SJSA1 (cell line): ENCODE results near the gene PMAIP1. TPM values are rescaled to one million over a fixed set of nuclear protein-coding genes. Genes with fewer than 3 reads are reported as not detected.
"Not testable (repeated sequence)": the region's sequence is repeated elsewhere in the genome, so short reads cannot be mapped to it uniquely, and the experiment has no call there.

Experiments
- DNase-seq, 2 experiments: peaks; one replicate each; pipeline ENCODE4 v3.0.0-alpha.2; 2015 to 2020; ENCODE audit warnings: low spot score in 2 of 2, low read depth in 1 of 2
- H3K27ac ChIP-seq: fragments of 250-450 bp; sonication (Bioruptor Pico); 2 replicates; pipeline ENCODE4 v1.5.1; 2020; ENCODE audit warnings: mild to moderate bottlenecking, moderate library complexity
- H3K27me3 ChIP-seq: fragments of 250-450 bp; sonication (Bioruptor Pico); replicated peaks from 2 replicates; pipeline ENCODE4 v1.5.1; 2020; ENCODE audit warnings: mild to moderate bottlenecking, moderate library complexity
- H3K36me3 ChIP-seq: fragments of 250-450 bp; sonication (Bioruptor Pico); 2 replicates; pipeline ENCODE4 v1.5.1; 2020; ENCODE audit warnings: mild to moderate bottlenecking
- H3K4me1 ChIP-seq: fragments of 250-450 bp; sonication (Bioruptor Pico); replicated peaks from 2 replicates; pipeline ENCODE4 v1.6.1; 2021; ENCODE audit warnings: mild to moderate bottlenecking
- H3K4me3 ChIP-seq: fragments of 250-450 bp; sonication (Bioruptor Pico); 2 replicates; pipeline ENCODE4 v1.5.1; 2020; ENCODE audit warnings: mild to moderate bottlenecking
- H3K9me3 ChIP-seq: fragments of 250-450 bp; sonication (Bioruptor Pico); replicated peaks from 2 replicates; pipeline ENCODE4 v1.5.1; 2020; ENCODE audit warnings: mild to moderate bottlenecking
- total RNA-seq: library from RNA; depleted of rRNA; stranded (reverse); fragments of >200 nt; shearing (Covaris generic); gene quantifications from 2 replicates; pipeline ENCODE4 v1.2.3, GENCODE V29; 2014; rRNA removed

Gene PMAIP1
- 24.2 and 31.7 TPM in 2 replicates for total RNA-seq

- Histone ChIP-seq H3K4me1 (peaks cover 29% of the 10 kb centered on the region), H3K9me3 (no peaks in the 10 kb centered on the region), H3K4me3 (peak within 1 kb of the TSS; percentile 68), H3K36me3 (peaks cover 25% of the 10 kb centered on the region), H3K27ac (peak within 1 kb of the TSS; percentile 95), H3K27me3 (no peaks in the 10 kb centered on the region)
- peak; percentile 93 to 95 for DNase-seq
Observed at GRCh38 chr18:59899298-59900221, at the start of gene PMAIP1. PMAIP1 (plus strand) TSS chr18:59899996; CDS start chr18:59900178, 182 bp downstream.

- no peaks in the 10 kb centered on the region for H3K36me3 ChIP-seq
- H3K27ac ChIP-seq, result no peak overlapping the region
- no peak for DNase-seq
- no peaks in the 10 kb centered on the region for H3K27me3 ChIP-seq
- H3K4me3 ChIP-seq, result no peak overlapping the region
- H3K9me3 ChIP-seq, result no peaks in the 10 kb centered on the region
- H3K4me1 ChIP-seq, result peaks cover 25% of the 10 kb centered on the region
Observed at GRCh38 chr18:59851784-59852399, 47.9 kb upstream of the PMAIP1 start.

- no peaks in the 10 kb centered on the region for H3K27me3 ChIP-seq
- peaks cover 18% of the 10 kb centered on the region for H3K4me1 ChIP-seq
- DNase-seq, result no peak
- H3K4me3 ChIP-seq, result no peak overlapping the region
- no peaks in the 10 kb centered on the region for H3K36me3 ChIP-seq
- H3K27ac ChIP-seq, result no peak overlapping the region
- no peaks in the 10 kb centered on the region for H3K9me3 ChIP-seq
Observed at GRCh38 chr18:59852548-59852947, 47.2 kb upstream of the PMAIP1 start.

GRCh38 chr18:59853380-59853779 is 46.4 kb upstream of the PMAIP1 start:
- DNase-seq, result no peak
- Histone ChIP-seq H3K27ac (no peak overlapping the region), H3K27me3 (no peaks in the 10 kb centered on the region), H3K4me1 (peaks cover 11% of the 10 kb centered on the region), H3K36me3 (no peaks in the 10 kb centered on the region), H3K9me3 (no peaks in the 10 kb centered on the region), H3K4me3 (no peak overlapping the region)

- H3K9me3 ChIP-seq, DNase-seq, H3K27me3 ChIP-seq, H3K27ac ChIP-seq, H3K36me3 ChIP-seq, H3K4me3 ChIP-seq: not testable (repeated sequence)
- H3K4me1 ChIP-seq, result peaks cover 11% of the 10 kb centered on the region
Observed at GRCh38 chr18:59853988-59854387, 45.8 kb upstream of the PMAIP1 start.

GRCh38 chr18:59861009-59861408 is 38.8 kb upstream of the PMAIP1 start:
- Histone ChIP-seq H3K36me3 (no peaks in the 10 kb centered on the region), H3K4me3 (no peak overlapping the region), H3K27ac (no peak overlapping the region), H3K27me3 (no peaks in the 10 kb centered on the region), H3K9me3 (no peaks in the 10 kb centered on the region), H3K4me1 (no peaks in the 10 kb centered on the region)
- DNase-seq, result no peak

- Histone ChIP-seq H3K9me3 (no peaks in the 10 kb centered on the region), H3K27me3 (no peaks in the 10 kb centered on the region), H3K27ac (no peak overlapping the region), H3K36me3 (no peaks in the 10 kb centered on the region), H3K4me1 (no peaks in the 10 kb centered on the region), H3K4me3 (no peak overlapping the region)
- DNase-seq, result no peak
Observed at GRCh38 chr18:59861963-59862819, 37.6 kb upstream of the PMAIP1 start.

GRCh38 chr18:59865241-59865986 is 34.4 kb upstream of the PMAIP1 start:
- H3K27ac ChIP-seq, result no peak overlapping the region
- no peak for DNase-seq
- no peaks in the 10 kb centered on the region for H3K36me3 ChIP-seq
- no peaks in the 10 kb centered on the region; the same call in 1 of the 2 replicates for H3K27me3 ChIP-seq
- H3K4me3 ChIP-seq, result no peak overlapping the region
- no peaks in the 10 kb centered on the region for H3K4me1 ChIP-seq
- H3K9me3 ChIP-seq, result no peaks in the 10 kb centered on the region

- Histone ChIP-seq H3K36me3 (no peaks in the 10 kb centered on the region), H3K4me1 (no peaks in the 10 kb centered on the region), H3K4me3 (no peak overlapping the region), H3K27ac (no peak overlapping the region), H3K9me3 (no peaks in the 10 kb centered on the region), H3K27me3 (no peaks in the 10 kb centered on the region; the same call in 1 of the 2 replicates)
- DNase-seq, result no peak
Observed at GRCh38 chr18:59866551-59867269, 33.1 kb upstream of the PMAIP1 start.

GRCh38 chr18:59867337-59868104 is 32.3 kb upstream of the PMAIP1 start:
- H3K9me3 ChIP-seq, result no peaks in the 10 kb centered on the region
- H3K4me3 ChIP-seq, result no peak overlapping the region
- no peaks in the 10 kb centered on the region for H3K36me3 ChIP-seq
- H3K27ac ChIP-seq, result no peak overlapping the region
- no peaks in the 10 kb centered on the region; the same call in 1 of the 2 replicates for H3K27me3 ChIP-seq
- DNase-seq, result no peak
- peaks cover 2% of the 10 kb centered on the region; the same call in 1 of the 2 replicates for H3K4me1 ChIP-seq

GRCh38 chr18:59870623-59871130 is 29.1 kb upstream of the PMAIP1 start:
- no peak for DNase-seq
- no peak overlapping the region for H3K27ac ChIP-seq
- H3K4me3 ChIP-seq, result no peak overlapping the region
- H3K4me1 ChIP-seq, result peaks cover 23% of the 10 kb centered on the region
- no peaks in the 10 kb centered on the region; the same call in 1 of the 2 replicates for H3K27me3 ChIP-seq
- H3K9me3 ChIP-seq, result no peaks in the 10 kb centered on the region
- no peaks in the 10 kb centered on the region for H3K36me3 ChIP-seq
